ENCODE data around the gene BMX. TPM values are rescaled to one million over a fixed set of nuclear protein-coding genes. Genes with fewer than 3 reads are reported as not detected.

Gene BMX
- total and polyA plus RNA-seq, 7 donors, result 0.39 to 1.2 (median 0.56) TPM

DNA sequence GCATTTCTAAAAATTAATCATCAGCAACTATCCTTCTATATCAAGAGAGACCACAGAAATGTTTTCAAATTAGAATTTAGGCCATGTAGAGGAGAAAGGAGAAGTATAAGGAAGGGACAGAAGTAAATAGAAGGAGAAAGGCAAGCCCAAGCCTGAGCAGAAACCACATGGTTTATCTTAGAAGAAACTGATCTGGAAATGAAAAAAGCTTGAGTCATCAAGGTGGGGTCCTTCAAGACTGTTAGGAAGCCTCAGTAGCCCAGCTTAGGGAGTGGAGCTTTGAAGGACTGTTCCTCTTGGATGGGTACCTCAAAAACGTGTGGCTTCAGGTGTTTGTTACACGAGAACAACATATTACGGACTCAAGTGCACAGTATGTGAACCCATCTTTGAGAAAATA, 4.5 kb downstream of the BMX start:
- no peaks in the 10 kb centered on the region for H3K36me3 ChIP-seq (ENCODE audit: insufficient read depth in 1 of 2, low read depth in 1 of 2)
- TF ChIP-seq, protein P1, sequence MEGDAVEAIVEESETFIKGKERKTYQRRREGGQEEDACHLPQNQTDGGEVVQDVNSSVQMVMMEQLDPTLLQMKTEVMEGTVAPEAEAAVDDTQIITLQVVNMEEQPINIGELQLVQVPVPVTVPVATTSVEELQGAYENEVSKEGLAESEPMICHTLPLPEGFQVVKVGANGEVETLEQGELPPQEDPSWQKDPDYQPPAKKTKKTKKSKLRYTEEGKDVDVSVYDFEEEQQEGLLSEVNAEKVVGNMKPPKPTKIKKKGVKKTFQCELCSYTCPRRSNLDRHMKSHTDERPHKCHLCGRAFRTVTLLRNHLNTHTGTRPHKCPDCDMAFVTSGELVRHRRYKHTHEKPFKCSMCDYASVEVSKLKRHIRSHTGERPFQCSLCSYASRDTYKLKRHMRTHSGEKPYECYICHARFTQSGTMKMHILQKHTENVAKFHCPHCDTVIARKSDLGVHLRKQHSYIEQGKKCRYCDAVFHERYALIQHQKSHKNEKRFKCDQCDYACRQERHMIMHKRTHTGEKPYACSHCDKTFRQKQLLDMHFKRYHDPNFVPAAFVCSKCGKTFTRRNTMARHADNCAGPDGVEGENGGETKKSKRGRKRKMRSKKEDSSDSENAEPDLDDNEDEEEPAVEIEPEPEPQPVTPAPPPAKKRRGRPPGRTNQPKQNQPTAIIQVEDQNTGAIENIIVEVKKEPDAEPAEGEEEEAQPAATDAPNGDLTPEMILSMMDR (IDR thresholded peaks at IDR 0.05), result no peak
- intact Hi-C loops (cut with DNase I), result no loop called here
- H3K4me1 ChIP-seq, result no peaks in the 10 kb centered on the region
- DNase-seq, result no peak
- peaks cover 0 to 16% (median 0%) of the 10 kb centered on the region in 3 donors for H3K27me3 ChIP-seq (ENCODE audit: insufficient read depth in 3 of 3, low read length in 2 of 3)
- ATAC-seq, result no peak
- 54 to 89% (median 87%) methylated on average over 3 of the region's 3 CpGs for WGBS, 3 donors
- no peak overlapping the region for H3K4me3 ChIP-seq
- H3K27ac ChIP-seq, result no peak overlapping the region
- no peaks in the 10 kb centered on the region for H3K9me3 ChIP-seq

DNA sequence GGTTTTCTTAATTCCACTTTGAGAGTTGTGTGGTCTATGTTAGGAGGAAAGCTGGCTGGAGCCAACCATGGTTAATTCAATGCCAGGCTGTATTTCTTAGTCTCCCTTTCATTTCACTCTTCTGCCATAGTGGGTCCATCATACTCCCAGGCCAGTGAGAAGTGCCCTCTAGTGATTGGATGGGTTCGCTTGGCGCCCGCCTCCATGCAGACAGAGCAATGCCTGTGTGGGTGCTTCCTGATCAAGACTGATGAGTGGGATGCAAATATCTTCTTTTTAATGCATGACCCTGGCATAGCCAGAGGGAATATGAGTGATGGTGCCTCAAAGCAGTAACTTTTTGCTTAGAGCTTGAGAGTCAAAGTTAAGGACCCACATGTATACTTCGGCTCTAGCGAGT, 6.4 kb downstream of the BMX start:
- H3K36me3 ChIP-seq (ENCODE audit: insufficient read depth in 1 of 2, low read depth in 1 of 2), result no peaks in the 10 kb centered on the region
- H3K4me3 ChIP-seq, result no peak overlapping the region
- DNase-seq, result no peak
- TF ChIP-seq, protein P1 (IDR thresholded peaks at IDR 0.05), result no peak
- intact Hi-C loops (cut with DNase I), result no loop called here
- no peak overlapping the region for H3K27ac ChIP-seq
- peaks cover 0 to 17% (median 0%) of the 10 kb centered on the region in 3 donors for H3K27me3 ChIP-seq (ENCODE audit: insufficient read depth in 3 of 3, low read length in 2 of 3)
- ATAC-seq, result no peak
- 69 to 99% (median 97%) methylated on average over 5 of the region's 5 CpGs for WGBS, 3 donors
- no peaks in the 10 kb centered on the region for H3K9me3 ChIP-seq
- no peaks in the 10 kb centered on the region for H3K4me1 ChIP-seq

DNA sequence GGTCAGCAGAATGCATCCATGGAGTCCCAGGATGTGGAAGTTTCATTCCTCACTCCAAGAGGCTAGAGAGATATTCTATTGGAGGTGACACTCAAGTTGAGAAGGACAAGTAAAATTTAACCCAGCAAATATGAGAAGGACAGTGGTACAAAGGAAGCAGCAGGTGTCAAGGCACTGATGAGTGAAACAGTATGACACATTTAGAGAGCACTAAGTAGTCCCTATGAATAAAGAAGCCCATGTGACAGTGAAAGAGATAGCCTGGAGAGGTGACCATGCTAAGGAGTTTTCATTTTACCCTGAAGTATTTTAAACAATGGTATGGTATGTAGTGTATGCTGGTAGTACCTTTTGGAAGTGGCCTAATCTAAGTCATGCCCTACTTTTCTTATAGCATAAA, 9.2 kb downstream of the BMX start:
- Histone ChIP-seq H3K9me3 (no peaks in the 10 kb centered on the region), H3K27me3 (ENCODE audit: insufficient read depth in 3 of 3, low read length in 2 of 3) (peaks cover 0 to 11% (median 0%) of the 10 kb centered on the region in 3 donors), H3K27ac (no peak overlapping the region), H3K4me1 (no peaks in the 10 kb centered on the region), H3K36me3 (ENCODE audit: insufficient read depth in 1 of 2, low read depth in 1 of 2) (no peaks in the 10 kb centered on the region), H3K4me3 (no peak overlapping the region)
- intact Hi-C loops (cut with DNase I), result no loop called here
- TF ChIP-seq, protein P1 (IDR thresholded peaks at IDR 0.05), result no peak
- ATAC-seq (no peak), DNase-seq (no peak)

DNA sequence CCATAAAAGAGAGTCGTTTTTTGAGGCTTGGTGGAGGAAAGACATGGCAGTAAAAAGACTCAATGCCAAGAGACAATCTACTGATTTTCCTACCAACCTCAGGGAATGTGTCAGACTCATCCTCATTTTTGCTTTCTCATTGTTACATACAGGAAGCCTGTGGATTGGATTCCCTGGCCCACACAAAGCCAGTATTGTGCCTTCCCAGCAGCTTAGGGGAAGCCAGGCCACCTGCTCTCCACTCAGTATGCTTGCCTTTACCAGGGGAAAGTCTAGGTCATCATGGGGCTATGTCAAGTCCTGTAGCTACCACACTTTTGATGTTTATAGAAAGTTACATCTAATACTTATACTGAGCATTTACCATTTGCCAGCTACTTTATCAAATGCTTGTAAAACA, 11.0 kb downstream of the BMX start:
- 15 to 38% (median 22%) methylated on average over 1 of the region's 1 CpG for WGBS, 3 donors
- Histone ChIP-seq H3K36me3 (ENCODE audit: insufficient read depth in 1 of 2, low read depth in 1 of 2) (no peaks in the 10 kb centered on the region), H3K27ac (no peak overlapping the region), H3K27me3 (ENCODE audit: insufficient read depth in 3 of 3, low read length in 2 of 3) (peaks cover 0 to 5% (median 0%) of the 10 kb centered on the region in 3 donors), H3K4me3 (no peak overlapping the region), H3K9me3 (no peaks in the 10 kb centered on the region), H3K4me1 (no peaks in the 10 kb centered on the region)
- ATAC-seq (no peak), DNase-seq (no peak)
- intact Hi-C loops (cut with DNase I), result no loop called here
- TF ChIP-seq, protein P1 (IDR thresholded peaks at IDR 0.05), result no peak

DNA sequence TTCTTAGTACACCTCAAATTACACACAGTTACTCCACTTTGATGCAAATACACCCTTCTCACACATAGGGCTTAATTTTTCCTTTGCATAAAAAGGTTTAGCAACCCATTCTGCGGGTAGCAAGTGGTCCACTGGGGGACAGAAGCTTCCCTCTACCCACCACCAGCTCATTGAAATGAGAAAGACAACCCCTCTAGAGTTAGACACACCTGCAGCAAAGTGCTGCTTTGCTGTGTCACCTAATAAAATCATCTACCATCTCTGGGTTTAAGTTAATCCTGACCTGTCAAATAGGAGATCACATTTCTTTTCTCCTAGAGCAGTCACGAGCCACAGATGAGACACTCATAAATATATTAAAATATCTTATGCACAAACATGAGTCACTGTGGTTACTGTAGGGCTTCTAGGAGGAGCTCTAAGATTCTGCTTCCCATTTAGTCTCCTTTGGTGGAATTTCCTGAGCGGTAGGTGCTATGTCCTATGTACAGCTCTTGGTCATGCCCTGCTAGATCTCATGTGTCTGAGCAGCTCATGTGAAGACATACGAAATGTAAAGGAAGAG, 11.9 kb downstream of the BMX start:
- TF ChIP-seq, protein P1 (IDR thresholded peaks at IDR 0.05), result no peak
- ATAC-seq, result no peak
- no peaks in the 10 kb centered on the region for H3K36me3 ChIP-seq (ENCODE audit: insufficient read depth in 1 of 2, low read depth in 1 of 2)
- no peak overlapping the region for H3K27ac ChIP-seq
- intact Hi-C loops (cut with DNase I), result no loop called here
- no peaks in the 10 kb centered on the region for H3K9me3 ChIP-seq
- H3K27me3 ChIP-seq (ENCODE audit: insufficient read depth in 3 of 3, low read length in 2 of 3), result peaks cover 0 to 5% (median 0%) of the 10 kb centered on the region in 3 donors
- no peak for DNase-seq
- 64 to 89% (median 78%) methylated on average over 4 of the region's 4 CpGs for WGBS, 3 donors
- no peak overlapping the region for H3K4me3 ChIP-seq
- no peaks in the 10 kb centered on the region for H3K4me1 ChIP-seq

Measured in psoas muscle (tissue), 8 donors.